Panc1 (cell line): ENCODE results near the gene WDR20. TPM values are rescaled to one million over a fixed set of nuclear protein-coding genes. Genes with fewer than 3 reads are reported as not detected.

ENCODE experiments used
- ATAC-seq: fragments of 200-7000 bp; cut with Tn5 transposase; 2 replicates; pipeline ENCODE4 v1.9.1; 2020; ENCODE audit warnings: mild to moderate bottlenecking, moderate library complexity
- BruUV-seq: library from RNA; stranded (reverse); fragments of 400-500 nt; replicated peaks from 2 replicates; lab custom pipeline; 2021; lab: Mats Ljungman, UMichigan
- CTCF ChIA-PET: fragments of 300-600 bp; sonication (Branson Sonifier 250); formaldehyde crosslinking; loops from one replicate; lab custom pipeline; 2022; ENCODE audit warnings: antibody characterized with exemption; lab: Charles Lee
- POLR2A ChIA-PET: fragments of 300-600 bp; sonication (Branson Sonifier 250); formaldehyde crosslinking; loops from one replicate; lab custom pipeline; 2022; ENCODE audit warnings: antibody characterized with exemption; lab: Charles Lee
- DNase-seq: peaks from one replicate; pipeline ENCODE4 v3.0.0-alpha.2; 2010; ENCODE audit warnings: low read depth, low spot score
- H3K27ac ChIP-seq: 2 replicates; pipeline ENCODE4 v1.5.1; 2011; ENCODE audit warnings: mild to moderate bottlenecking, low read length, inconsistent platforms
- H3K27me3 ChIP-seq: fragments of 200-500 bp; sonication (Bioruptor generic); 2 replicates; pipeline ENCODE4 v1.6.0; 2014; ENCODE audit warnings: low read length, inconsistent platforms; ENCODE audit not compliant: control insufficient read depth, insufficient read depth
- H3K36me3 ChIP-seq: fragments of 200-500 bp; sonication (Bioruptor generic); 2 replicates; pipeline ENCODE4 v1.5.1; 2014; ENCODE audit warnings: inconsistent platforms, mild to moderate bottlenecking, low read length, moderate library complexity; ENCODE audit not compliant: control insufficient read depth, insufficient read depth
- H3K4me1 ChIP-seq: 2 replicates; pipeline ENCODE4 v1.5.1; 2011; ENCODE audit warnings: inconsistent platforms, mild to moderate bottlenecking, low read length, moderate library complexity; ENCODE audit not compliant: control insufficient read depth, insufficient read depth
- H3K4me3 ChIP-seq, 2 experiments: 2 replicates each; pipeline ENCODE4 v1.5.1; 2011 to 2012; ENCODE audit warnings: low read depth in 2 of 2, low read length in 2 of 2, mild to moderate bottlenecking in 2 of 2, inconsistent platforms in 1 of 2, moderate library complexity in 1 of 2
- H3K9me3 ChIP-seq: fragments of 200-500 bp; sonication (Bioruptor generic); 2 replicates; pipeline ENCODE4 v1.5.1; 2014; ENCODE audit warnings: low read depth, mild to moderate bottlenecking, inconsistent platforms, low read length, moderate library complexity; ENCODE audit not compliant: control insufficient read depth, insufficient read depth
- POLR2AphosphoS5 ChIP-seq: IDR thresholded peaks from 2 replicates; pipeline ENCODE4 v1.6.1; 2012; ENCODE audit warnings: mild to moderate bottlenecking, low read depth, low read length, moderate library complexity
- REST ChIP-seq, 2 experiments: IDR thresholded peaks; 2 replicates each; pipeline ENCODE4 v1.6.1; 2011 to 2012; ENCODE audit warnings: low read depth in 2 of 2, control low read depth in 1 of 2, low read length in 1 of 2, mild to moderate bottlenecking in 1 of 2, moderate library complexity in 1 of 2; ENCODE audit not compliant: insufficient read depth in 1 of 2
- SIN3A ChIP-seq: IDR thresholded peaks from 2 replicates; pipeline ENCODE4 v1.6.1; 2012; ENCODE audit warnings: low read depth, mild to moderate bottlenecking, low read length, moderate library complexity, borderline replicate concordance; ENCODE audit not compliant: insufficient read depth
- TCF7L2 ChIP-seq: IDR thresholded peaks from 2 replicates; pipeline ENCODE4 v1.6.1; 2011; ENCODE audit warnings: mild to moderate bottlenecking, low read depth, low read length, inconsistent platforms
- in situ Hi-C: cut with HindIII; loops from 2 replicates; pipeline ENCODE4 v1.10.0; 2016; ENCODE audit warnings: low sequenced_read_pairs, low pct_unique_long_range_greater_than_20kb
- intact Hi-C: fragments of 100-400 bp; cut with micrococcal nuclease; formaldehyde crosslinking; loops from one replicate; pipeline ENCODE4 v1.10.0; 2022; ENCODE audit not compliant: unreplicated experiment
- total RNA-seq: library from RNA; stranded (reverse); gene quantifications from one replicate; pipeline ENCODE4 v1.2.1, GENCODE V29; 2021; ENCODE audit not compliant: unreplicated experiment
- TF ChIP-seq, protein P1 (sequence below): fragments of 450-650 bp; IDR thresholded peaks from 2 replicates; pipeline ENCODE4 v1.5.1; 2017; ENCODE audit warnings: mild to moderate bottlenecking

The WDR20 gene
- total RNA-seq, 1 experiment from 2014 or later, result 20.2 TPM

- Histone ChIP-seq H3K4me1 (no peaks in the 10 kb centered on the region; the same call in none of the 2 replicates), H3K27me3 (no peaks in the 10 kb centered on the region), H3K4me3 (no peak overlapping the region), H3K9me3 (no peaks in the 10 kb centered on the region), H3K27ac (no peak overlapping the region), H3K36me3 (no peaks in the 10 kb centered on the region)
- no peak for TF ChIP-seq SIN3A
- TF ChIP-seq POLR2AphosphoS5, result no peak
- TF ChIP-seq TCF7L2, result no peak
- TF ChIP-seq, protein P1, sequence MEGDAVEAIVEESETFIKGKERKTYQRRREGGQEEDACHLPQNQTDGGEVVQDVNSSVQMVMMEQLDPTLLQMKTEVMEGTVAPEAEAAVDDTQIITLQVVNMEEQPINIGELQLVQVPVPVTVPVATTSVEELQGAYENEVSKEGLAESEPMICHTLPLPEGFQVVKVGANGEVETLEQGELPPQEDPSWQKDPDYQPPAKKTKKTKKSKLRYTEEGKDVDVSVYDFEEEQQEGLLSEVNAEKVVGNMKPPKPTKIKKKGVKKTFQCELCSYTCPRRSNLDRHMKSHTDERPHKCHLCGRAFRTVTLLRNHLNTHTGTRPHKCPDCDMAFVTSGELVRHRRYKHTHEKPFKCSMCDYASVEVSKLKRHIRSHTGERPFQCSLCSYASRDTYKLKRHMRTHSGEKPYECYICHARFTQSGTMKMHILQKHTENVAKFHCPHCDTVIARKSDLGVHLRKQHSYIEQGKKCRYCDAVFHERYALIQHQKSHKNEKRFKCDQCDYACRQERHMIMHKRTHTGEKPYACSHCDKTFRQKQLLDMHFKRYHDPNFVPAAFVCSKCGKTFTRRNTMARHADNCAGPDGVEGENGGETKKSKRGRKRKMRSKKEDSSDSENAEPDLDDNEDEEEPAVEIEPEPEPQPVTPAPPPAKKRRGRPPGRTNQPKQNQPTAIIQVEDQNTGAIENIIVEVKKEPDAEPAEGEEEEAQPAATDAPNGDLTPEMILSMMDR, result no peak
- TF ChIP-seq REST (IDR thresholded peaks at IDR 0.05; ENCODE audit: insufficient read depth in 1 of 2, low read depth in 2 of 2, low read length in 1 of 2), result no peak
- POLR2A ChIA-PET, result no interaction called here
- DNase-seq (no peak), ATAC-seq (no peak)
- intact Hi-C loops (loop anchor here (1.0 kb wide), 1 partner anchor 80 kb away; no protein-coding TSS in a partner anchor), in situ Hi-C loops (no loop called here)
- CTCF ChIA-PET, result no interaction called here
- no TSS peak for BruUV-seq
Measured at GRCh38 chr14:102234331-102235264, 94.9 kb downstream of the WDR20 start.

DNA sequence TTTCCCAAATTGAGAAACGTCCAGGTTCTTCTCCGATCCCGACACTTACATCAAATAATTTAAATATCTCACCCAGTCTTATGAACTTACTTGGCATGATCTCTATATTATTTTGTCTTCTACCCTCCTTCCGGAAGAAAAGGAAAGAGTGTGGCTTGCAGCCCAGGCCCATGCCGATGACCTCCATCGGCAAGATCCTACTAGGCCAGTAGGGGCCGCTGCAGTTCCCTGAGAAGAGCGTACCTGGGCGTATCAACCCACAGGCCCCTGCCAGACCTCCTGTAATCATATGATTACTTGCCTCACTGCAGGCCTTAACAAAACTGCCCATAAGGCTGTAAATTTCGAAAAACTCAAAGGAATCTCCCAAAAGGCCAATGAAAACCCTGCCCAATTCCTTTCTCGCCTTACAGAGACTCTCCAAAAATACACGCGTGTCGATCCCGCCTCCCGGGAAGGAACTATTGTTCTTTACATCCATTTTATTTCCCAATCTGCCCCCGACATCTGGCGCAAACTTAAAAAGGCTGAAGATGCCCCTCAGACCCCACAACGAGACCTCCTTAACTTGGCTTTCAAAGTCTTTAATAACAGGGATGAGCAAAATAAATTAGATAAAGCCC lies 95.7 kb downstream of the WDR20 start:
- no TSS peak for BruUV-seq
- ChIA-PET POLR2A (no interaction called here), CTCF (no interaction called here)
- DNase-seq, result peak; percentile 32
- H3K36me3 ChIP-seq, result no peaks in the 10 kb centered on the region
- no peak overlapping the region for H3K27ac ChIP-seq
- no peaks in the 10 kb centered on the region for H3K9me3 ChIP-seq
- in situ Hi-C loops (no loop called here), intact Hi-C loops (loop anchor here (1.0 kb wide), 1 partner anchor 79 kb away; no protein-coding TSS in a partner anchor)
- no peaks in the 10 kb centered on the region for H3K27me3 ChIP-seq
- H3K4me1 ChIP-seq, result no peaks in the 10 kb centered on the region; the same call in none of the 2 replicates
- no peak for TF ChIP-seq REST (IDR thresholded peaks at IDR 0.05; ENCODE audit: insufficient read depth in 1 of 2, low read depth in 2 of 2, low read length in 1 of 2)
- no peak for TF ChIP-seq POLR2AphosphoS5
- no peak for TF ChIP-seq TCF7L2
- no peak for TF ChIP-seq SIN3A
- TF ChIP-seq, protein P1, result peak; percentile 87
- H3K4me3 ChIP-seq, result no peak overlapping the region
- peak; percentile 94 for ATAC-seq
